Muscle of leg (tissue), 11 donors: ENCODE results near the gene SLC22A7. TPM values are rescaled to one million over a fixed set of nuclear protein-coding genes. Genes with fewer than 3 reads are reported as not detected.

Experiments used
- DNase-seq: peaks from one replicate; pipeline ENCODE4 v3.0.0; 2013
- H3K27ac ChIP-seq: one replicate; pipeline ENCODE4 v1.5.1; 2013; ENCODE audit warnings: mild to moderate bottlenecking, low read length, control low read depth
- H3K27me3 ChIP-seq: one replicate; pipeline ENCODE4 v1.6.1; 2013; ENCODE audit warnings: low read length; ENCODE audit not compliant: control insufficient read depth, insufficient read depth
- H3K36me3 ChIP-seq: one replicate; pipeline ENCODE4 v1.6.1; 2013; ENCODE audit warnings: low read length; ENCODE audit not compliant: control insufficient read depth, insufficient read depth
- H3K4me1 ChIP-seq: one replicate; pipeline ENCODE4 v1.6.1; 2013; ENCODE audit warnings: low read length; ENCODE audit not compliant: control insufficient read depth, insufficient read depth
- H3K4me3 ChIP-seq: one replicate; pipeline ENCODE4 v1.5.1; 2013; ENCODE audit warnings: low read length, control low read depth
- H3K9me3 ChIP-seq: replicated peaks from 2 replicates; pipeline ENCODE4 v1.6.1; 2013; ENCODE audit warnings: low read depth, low read length; ENCODE audit not compliant: control insufficient read depth
- WGBS: methylation state at CpG from one replicate; pipeline ENCODE4 v1.1.5; 2013; ENCODE audit warnings: missing lambda C conversion rate; ENCODE audit not compliant: insufficient coverage; 5-methylcytosine and 5-hydroxymethylcytosine counted together
- polyA plus RNA-seq, 8 donors: library from polyadenylated mRNA; unstranded; fragments of 120-200 nt; gene quantifications; one replicate each; pipeline versions ENCODE4 v1.2.1 to v1.2.3, GENCODE V29; 2013; ENCODE audit warnings: inconsistent platforms in 1 of 8, low replicate concordance in 1 of 8; ENCODE audit not compliant: insufficient read length in 8 of 8, insufficient read depth in 1 of 8
- total RNA-seq: library from RNA; stranded (reverse); fragments of 120-200 nt; gene quantifications from one replicate; pipeline ENCODE4 v1.2.4, GENCODE V29; 2013

Gene SLC22A7
- total and polyA plus RNA-seq, 9 donors = 0.13 to 0.53 TPM; not detected in 7

GRCh38 chr6:43283905-43284304 lies 14.2 kb upstream of the SLC22A7 start:
- Histone ChIP-seq H3K9me3 (no peaks in the 10 kb centered on the region), H3K27me3 (peaks cover 32% of the 10 kb centered on the region), H3K4me3 (no peak overlapping the region), H3K36me3 (no peaks in the 10 kb centered on the region), H3K4me1 (peaks cover 8% of the 10 kb centered on the region), H3K27ac (no peak overlapping the region)
- 81% methylated on average over 26 of the region's 27 CpGs for WGBS
- DNase-seq = no peak

- DNase-seq = peak; percentile 41
- Histone ChIP-seq H3K27me3 (peaks cover 26% of the 10 kb centered on the region), H3K4me1 (peaks cover 8% of the 10 kb centered on the region), H3K36me3 (no peaks in the 10 kb centered on the region), H3K27ac (no peak overlapping the region), H3K9me3 (no peaks in the 10 kb centered on the region), H3K4me3 (peak overlapping the region; percentile 33)
- WGBS = 2% methylated on average over 73 of the region's 83 CpGs
Measured at GRCh38 chr6:43284991-43285781, 12.9 kb upstream of the SLC22A7 start.

- DNase-seq = no peak
- 69% methylated on average over 5 of the region's 5 CpGs for WGBS
- Histone ChIP-seq H3K9me3 (no peaks in the 10 kb centered on the region), H3K4me1 (peaks cover 8% of the 10 kb centered on the region), H3K4me3 (no peak overlapping the region), H3K27ac (no peak overlapping the region), H3K36me3 (no peaks in the 10 kb centered on the region), H3K27me3 (peaks cover 26% of the 10 kb centered on the region)
Measured at GRCh38 chr6:43285832-43286231, 12.2 kb upstream of the SLC22A7 start.

GRCh38 chr6:43286456-43286979 lies 11.5 kb upstream of the SLC22A7 start:
- Histone ChIP-seq H3K36me3 (no peaks in the 10 kb centered on the region), H3K4me3 (no peak overlapping the region), H3K9me3 (no peaks in the 10 kb centered on the region), H3K27ac (no peak overlapping the region), H3K4me1 (peaks cover 8% of the 10 kb centered on the region), H3K27me3 (peaks cover 25% of the 10 kb centered on the region)
- 83% methylated on average over 3 of the region's 6 CpGs for WGBS
- no peak for DNase-seq

- Histone ChIP-seq H3K4me1 (peaks cover 8% of the 10 kb centered on the region), H3K4me3 (no peak overlapping the region), H3K36me3 (no peaks in the 10 kb centered on the region), H3K9me3 (no peaks in the 10 kb centered on the region), H3K27ac (no peak overlapping the region), H3K27me3 (peaks cover 23% of the 10 kb centered on the region)
- no peak for DNase-seq
- 47% methylated on average over 4 of the region's 10 CpGs for WGBS
Measured at GRCh38 chr6:43286980-43287716, 10.9 kb upstream of the SLC22A7 start.

- Histone ChIP-seq H3K4me3 (no peak overlapping the region), H3K4me1 (peaks cover 8% of the 10 kb centered on the region), H3K36me3 (no peaks in the 10 kb centered on the region), H3K27me3 (peaks cover 20% of the 10 kb centered on the region), H3K9me3 (no peaks in the 10 kb centered on the region), H3K27ac (no peak overlapping the region)
- 52% methylated on average over 4 of the region's 7 CpGs for WGBS
- no peak for DNase-seq
Measured at GRCh38 chr6:43287717-43288679, 10.1 kb upstream of the SLC22A7 start.

GRCh38 chr6:43290339-43290904 lies 7.6 kb upstream of the SLC22A7 start:
- Histone ChIP-seq H3K4me1 (peaks cover 5% of the 10 kb centered on the region), H3K27ac (no peak overlapping the region), H3K4me3 (no peak overlapping the region), H3K27me3 (peaks cover 11% of the 10 kb centered on the region), H3K36me3 (no peaks in the 10 kb centered on the region), H3K9me3 (no peaks in the 10 kb centered on the region)
- WGBS = no CpG with 5 or more reads among the region's 3 CpGs
- DNase-seq = no peak

GRCh38 chr6:43290905-43291355 lies 7.1 kb upstream of the SLC22A7 start:
- no peak for DNase-seq
- peaks cover 6% of the 10 kb centered on the region for H3K27me3 ChIP-seq
- H3K9me3 ChIP-seq = no peaks in the 10 kb centered on the region
- no peaks in the 10 kb centered on the region for H3K36me3 ChIP-seq
- no peak overlapping the region for H3K4me3 ChIP-seq
- peaks cover 1% of the 10 kb centered on the region for H3K4me1 ChIP-seq
- WGBS = 64% methylated on average over 5 of the region's 6 CpGs
- no peak overlapping the region for H3K27ac ChIP-seq

GRCh38 chr6:43291708-43292107 lies 6.4 kb upstream of the SLC22A7 start:
- H3K4me1 ChIP-seq = no peaks in the 10 kb centered on the region
- no peaks in the 10 kb centered on the region for H3K36me3 ChIP-seq
- DNase-seq = no peak
- WGBS = no CpG with 5 or more reads among the region's 2 CpGs
- H3K27ac ChIP-seq = no peak overlapping the region
- peaks cover 5% of the 10 kb centered on the region for H3K27me3 ChIP-seq
- no peaks in the 10 kb centered on the region for H3K9me3 ChIP-seq
- H3K4me3 ChIP-seq = no peak overlapping the region
